Activated effector memory CD4-positive, alpha-beta T cell treated with anti-CD3 and anti-CD28 coated beads, Interleukin-2, amount 50 U/mL, for 16 hours (primary cell): ENCODE data around the gene CPLX1.

ENCODE experiments used
- DNase-seq: peaks from one replicate; pipeline ENCODE4 v3.0.0-alpha.2; 2020

Gene CPLX1

GRCh38 chr4:854356-854755 is 28.4 kb upstream of the CPLX1 start:
- no peak for DNase-seq

- DNase-seq, result no peak
These were observed 27.5 kb upstream of the CPLX1 start for GRCh38 chr4:853416-853781.

GRCh38 chr4:851701-852430 is 25.9 kb upstream of the CPLX1 start:
- no peak for DNase-seq

- DNase-seq, result no peak
These were observed 24.5 kb upstream of the CPLX1 start for GRCh38 chr4:850323-850945.

- no peak for DNase-seq
These were observed 23.7 kb upstream of the CPLX1 start for GRCh38 chr4:849478-850175.

GRCh38 chr4:848803-849477 is 23.0 kb upstream of the CPLX1 start:
- DNase-seq, result no peak

- no peak for DNase-seq
These were observed 22.4 kb upstream of the CPLX1 start for GRCh38 chr4:848307-848691.

GRCh38 chr4:845836-846251 is 19.9 kb upstream of the CPLX1 start:
- DNase-seq, result no peak

GRCh38 chr4:845233-845835 is 19.4 kb upstream of the CPLX1 start:
- no peak for DNase-seq

GRCh38 chr4:844752-845232 is 18.9 kb upstream of the CPLX1 start:
- no peak for DNase-seq

GRCh38 chr4:839675-840443 is 13.9 kb upstream of the CPLX1 start:
- DNase-seq, result no peak

- DNase-seq, result no peak
These were observed 11.8 kb upstream of the CPLX1 start for GRCh38 chr4:837772-838171.

GRCh38 chr4:836750-837301 is 10.9 kb upstream of the CPLX1 start:
- no peak for DNase-seq

GRCh38 chr4:836003-836511 is 10.1 kb upstream of the CPLX1 start:
- DNase-seq, result no peak

GRCh38 chr4:835148-836002 is 9.4 kb upstream of the CPLX1 start:
- peak; percentile 56 for DNase-seq

GRCh38 chr4:834368-835147 is 8.6 kb upstream of the CPLX1 start:
- DNase-seq, result no peak

- no peak for DNase-seq
These were observed 7.9 kb upstream of the CPLX1 start for GRCh38 chr4:833731-834367.

- no peak for DNase-seq
These were observed 7.2 kb upstream of the CPLX1 start for GRCh38 chr4:833156-833555.

- no peak for DNase-seq
These were observed 6.6 kb upstream of the CPLX1 start for GRCh38 chr4:832536-832935.
